GM12891 (cell line): ENCODE results near the gene CFD.

Source experiments
- DNase-seq: peaks from one replicate; pipeline ENCODE4 v3.0.0; 2011; ENCODE audit warnings: low spot score; ENCODE audit not compliant: insufficient read length
- FAIRE-seq: peaks from 2 replicates; lab custom pipeline; 2011; peaks lifted over from hg19 to GRCh38; lab: Jason Lieb, UNC
- PAX5 ChIP-seq: IDR thresholded peaks from 2 replicates; pipeline ENCODE4 v1.6.1; 2011; ENCODE audit warnings: low read length, moderate library complexity, mild to moderate bottlenecking; ENCODE audit not compliant: insufficient read depth, severe bottlenecking
- POLR2A ChIP-seq: IDR thresholded peaks from 2 replicates; pipeline ENCODE4 v1.6.1; 2011; ENCODE audit warnings: low read depth, low read length, control low read depth
- POLR2AphosphoS5 ChIP-seq: IDR thresholded peaks from 2 replicates; pipeline ENCODE4 v1.6.1; 2011; ENCODE audit warnings: low read depth, low read length, control low read depth
- POU2F2 ChIP-seq: IDR thresholded peaks from 2 replicates; pipeline ENCODE4 v1.6.1; 2011; ENCODE audit warnings: low read depth, mild to moderate bottlenecking, control low read depth, low read length, moderate library complexity
- SPI1 ChIP-seq: IDR thresholded peaks from 2 replicates; pipeline ENCODE4 v1.6.1; 2011; ENCODE audit warnings: low read depth, low read length, control low read depth
- TAF1 ChIP-seq: IDR thresholded peaks from 2 replicates; pipeline ENCODE4 v1.6.1; 2011; ENCODE audit warnings: low read depth, low read length, control low read depth

Gene CFD

GRCh38 chr19:866769-867300, 7.4 kb downstream of the CFD start:
- no peak for DNase-seq
- FAIRE-seq, result no peak
- TF ChIP-seq PAX5 (no peak), TAF1 (no peak), POU2F2 (no peak), SPI1 (no peak), POLR2AphosphoS5 (no peak), POLR2A (no peak)

- TF ChIP-seq SPI1, result no peak
- no peak for TF ChIP-seq TAF1
- TF ChIP-seq POLR2AphosphoS5, result no peak
- no peak for TF ChIP-seq PAX5
- TF ChIP-seq POLR2A, result no peak
- TF ChIP-seq POU2F2, result no peak
- FAIRE-seq, result no peak
Observed at GRCh38 chr19:867301-867793, 7.9 kb downstream of the CFD start.

GRCh38 chr19:867855-868457, 8.5 kb downstream of the CFD start:
- TF ChIP-seq PAX5, result no peak
- TF ChIP-seq TAF1, result no peak
- TF ChIP-seq SPI1, result no peak
- no peak for TF ChIP-seq POLR2A
- TF ChIP-seq POU2F2, result no peak
- TF ChIP-seq POLR2AphosphoS5, result no peak
- no peak for DNase-seq
- no peak for FAIRE-seq

More at GRCh38 chr19:867301-867793, 7.9 kb downstream of the CFD start:
- DNase-seq, result no peak

GRCh38 chr19:868458-869244, 9.2 kb downstream of the CFD start:
- DNase-seq (no peak), FAIRE-seq (no peak)
- TF ChIP-seq SPI1 (no peak), TAF1 (no peak), POLR2A (no peak)

GRCh38 chr19:869245-870177, 10.0 kb downstream of the CFD start:
- FAIRE-seq (no peak), DNase-seq (no peak)
- TF ChIP-seq PAX5 (no peak), POLR2A (no peak), POLR2AphosphoS5 (no peak), TAF1 (no peak), POU2F2 (no peak), SPI1 (no peak)

GRCh38 chr19:870314-870713, 10.8 kb downstream of the CFD start:
- FAIRE-seq, result no peak
- no peak for DNase-seq
- TF ChIP-seq TAF1 (no peak), POLR2A (no peak), POU2F2 (no peak), SPI1 (no peak), POLR2AphosphoS5 (no peak), PAX5 (no peak)

- DNase-seq (no peak), FAIRE-seq (no peak)
- no peak for TF ChIP-seq POU2F2
- no peak for TF ChIP-seq POLR2A
- TF ChIP-seq SPI1, result no peak
- no peak for TF ChIP-seq PAX5
- TF ChIP-seq POLR2AphosphoS5, result no peak
Observed at GRCh38 chr19:870963-871401, 11.5 kb downstream of the CFD start.

GRCh38 chr19:871446-872265, 12.2 kb downstream of the CFD start:
- no peak for DNase-seq
- no peak for TF ChIP-seq POLR2A
- TF ChIP-seq POLR2AphosphoS5, result no peak
- TF ChIP-seq POU2F2, result no peak
- no peak for TF ChIP-seq TAF1
- no peak for TF ChIP-seq SPI1
- no peak for TF ChIP-seq PAX5
- FAIRE-seq, result no peak

- peak; percentile 69 for FAIRE-seq
- peak; percentile 96 for DNase-seq
- TF ChIP-seq POU2F2, result no peak
- TF ChIP-seq POLR2A, result no peak
- TF ChIP-seq SPI1, result no peak
- TF ChIP-seq POLR2AphosphoS5, result no peak
- TF ChIP-seq PAX5, result no peak
- TF ChIP-seq TAF1, result no peak
Observed at GRCh38 chr19:872266-872951, 12.9 kb downstream of the CFD start.
